Vagina (tissue), 2 donors: ENCODE results near the gene TRDN. TPM values are rescaled to one million over a fixed set of nuclear protein-coding genes. Genes with fewer than 3 reads are reported as not detected.
"Not testable (repeated sequence)": the region's sequence is repeated elsewhere in the genome, so short reads cannot be mapped to it uniquely, and the experiment has no call there.

Experiments
- DNase-seq, 2 donors: peaks; one replicate each; pipeline ENCODE4 v3.0.0-alpha.2; 2017; ENCODE audit errors: extremely low spot score in 2 of 2
- H3K27ac ChIP-seq: fragments of 200-600 bp; sonication (generic); one replicate; pipeline ENCODE4 v1.5.1; 2019
- H3K27me3 ChIP-seq: fragments of 200-600 bp; sonication (generic); one replicate; pipeline ENCODE4 v1.5.1; 2019
- H3K36me3 ChIP-seq, 2 donors: fragments of 200-600 bp; sonication (generic); one replicate each; pipeline ENCODE4 v1.5.1; 2017 to 2019
- H3K4me1 ChIP-seq: fragments of 200-600 bp; sonication (generic); one replicate; pipeline ENCODE4 v1.5.1; 2019
- H3K4me3 ChIP-seq, 2 donors: fragments of 200-600 bp; sonication (generic); 1 replicate in 1 of 2; 2 replicates in 1 of 2; pipeline ENCODE4 v1.5.1; 2016 to 2019
- H3K9me3 ChIP-seq: fragments of 200-600 bp; sonication (generic); one replicate; pipeline ENCODE4 v1.5.1; 2019
- POLR2A ChIP-seq, 2 donors: fragments of 450-650 bp; IDR thresholded peaks; one replicate each; pipeline ENCODE4 v1.6.1; 2017; ENCODE audit warnings: antibody characterized with exemption in 2 of 2, mild to moderate bottlenecking in 2 of 2, moderate library complexity in 2 of 2
- POLR2AphosphoS5 ChIP-seq, 2 donors: sonication (generic); formaldehyde crosslinking; IDR thresholded peaks; one replicate each; pipeline ENCODE4 v1.9.0; 2017; ENCODE audit warnings: antibody characterized with exemption in 2 of 2, mild to moderate bottlenecking in 2 of 2, low read depth in 1 of 2; ENCODE audit not compliant: insufficient read depth in 1 of 2
- intact Hi-C: fragments of 100-400 bp; cut with DNase I; formaldehyde crosslinking; loops from one replicate; pipeline ENCODE4 v1.15.1; 2023
- total RNA-seq: library from RNA; depleted of rRNA; stranded (reverse); fragments of >200 nt; gene quantifications from one replicate; pipeline ENCODE4 v1.2.3, GENCODE V29; 2016
- TF ChIP-seq, protein P1 (sequence below), 3 experiments: fragments of 450-650 bp in 2 of 3; fragments of 200-600 bp in 1 of 3; sonication (generic) in 1 of 3; IDR thresholded peaks; one replicate each; pipeline ENCODE4 v1.5.1; 2017 to 2019; ENCODE audit warnings: antibody characterized with exemption in 3 of 3, mild to moderate bottlenecking in 2 of 3, moderate library complexity in 2 of 3

Gene TRDN
- total RNA-seq, 1 donor from 2014 or later, result not detected

DNA sequence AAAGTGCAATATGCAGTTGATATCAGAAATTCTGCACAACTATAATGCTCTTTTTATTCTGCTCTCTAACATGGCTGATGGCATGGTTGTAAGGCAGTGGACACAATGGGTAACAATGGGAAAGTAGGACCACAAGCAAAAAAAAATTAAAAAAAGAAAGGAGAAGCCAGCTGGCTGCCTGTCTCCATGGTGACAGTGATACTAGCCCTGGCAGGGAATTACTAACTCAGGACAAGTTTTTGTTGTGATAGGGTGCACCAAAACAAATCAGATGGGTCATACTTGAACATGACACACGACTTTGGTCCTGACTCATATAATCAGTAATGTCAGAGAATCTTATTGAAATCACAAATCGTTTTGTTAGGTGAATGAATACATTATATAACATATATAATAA lies 169.4 kb downstream of the TRDN start:
- H3K27me3 ChIP-seq, result no peaks in the 10 kb centered on the region
- no peaks in the 10 kb centered on the region for H3K9me3 ChIP-seq
- TF ChIP-seq POLR2A (IDR thresholded peaks at IDR 0.05) (no peak), POLR2AphosphoS5 (IDR thresholded peaks at IDR 0.05; ENCODE audit: insufficient read depth in 1 of 2, low read depth in 1 of 2) (no peak)
- TF ChIP-seq, protein P1, sequence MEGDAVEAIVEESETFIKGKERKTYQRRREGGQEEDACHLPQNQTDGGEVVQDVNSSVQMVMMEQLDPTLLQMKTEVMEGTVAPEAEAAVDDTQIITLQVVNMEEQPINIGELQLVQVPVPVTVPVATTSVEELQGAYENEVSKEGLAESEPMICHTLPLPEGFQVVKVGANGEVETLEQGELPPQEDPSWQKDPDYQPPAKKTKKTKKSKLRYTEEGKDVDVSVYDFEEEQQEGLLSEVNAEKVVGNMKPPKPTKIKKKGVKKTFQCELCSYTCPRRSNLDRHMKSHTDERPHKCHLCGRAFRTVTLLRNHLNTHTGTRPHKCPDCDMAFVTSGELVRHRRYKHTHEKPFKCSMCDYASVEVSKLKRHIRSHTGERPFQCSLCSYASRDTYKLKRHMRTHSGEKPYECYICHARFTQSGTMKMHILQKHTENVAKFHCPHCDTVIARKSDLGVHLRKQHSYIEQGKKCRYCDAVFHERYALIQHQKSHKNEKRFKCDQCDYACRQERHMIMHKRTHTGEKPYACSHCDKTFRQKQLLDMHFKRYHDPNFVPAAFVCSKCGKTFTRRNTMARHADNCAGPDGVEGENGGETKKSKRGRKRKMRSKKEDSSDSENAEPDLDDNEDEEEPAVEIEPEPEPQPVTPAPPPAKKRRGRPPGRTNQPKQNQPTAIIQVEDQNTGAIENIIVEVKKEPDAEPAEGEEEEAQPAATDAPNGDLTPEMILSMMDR (IDR thresholded peaks at IDR 0.05), result no peak
- H3K4me1 ChIP-seq, result no peaks in the 10 kb centered on the region
- DNase-seq, result no peak
- intact Hi-C loops, result no loop called here
- no peak overlapping the region for H3K27ac ChIP-seq
- H3K36me3 ChIP-seq, result no peaks in the 10 kb centered on the region
- no peak overlapping the region for H3K4me3 ChIP-seq

GRCh38 chr6:123462152-123462551 lies 174.6 kb downstream of the TRDN start:
- H3K9me3 ChIP-seq, result no peaks in the 10 kb centered on the region
- no peak for DNase-seq
- H3K27ac ChIP-seq, result no peak overlapping the region
- H3K36me3 ChIP-seq, result no peaks in the 10 kb centered on the region
- TF ChIP-seq POLR2A (IDR thresholded peaks at IDR 0.05) (no peak), POLR2AphosphoS5 (IDR thresholded peaks at IDR 0.05; ENCODE audit: insufficient read depth in 1 of 2, low read depth in 1 of 2) (no peak)
- TF ChIP-seq, protein P1 (IDR thresholded peaks at IDR 0.05), result no peak
- H3K4me3 ChIP-seq, result no peak overlapping the region
- intact Hi-C loops, result no loop called here
- no peaks in the 10 kb centered on the region for H3K27me3 ChIP-seq
- H3K4me1 ChIP-seq, result no peaks in the 10 kb centered on the region

GRCh38 chr6:123458218-123458617 lies 178.5 kb downstream of the TRDN start:
- H3K36me3 ChIP-seq, result no peaks in the 10 kb centered on the region
- intact Hi-C loops, result no loop called here
- TF ChIP-seq, protein P1 (IDR thresholded peaks at IDR 0.05), result no peak
- no peak for TF ChIP-seq POLR2AphosphoS5 (IDR thresholded peaks at IDR 0.05; ENCODE audit: insufficient read depth in 1 of 2, low read depth in 1 of 2)
- TF ChIP-seq POLR2A (IDR thresholded peaks at IDR 0.05), result no peak
- DNase-seq, result no peak
- no peak overlapping the region for H3K4me3 ChIP-seq
- no peaks in the 10 kb centered on the region for H3K4me1 ChIP-seq
- H3K9me3 ChIP-seq, result no peaks in the 10 kb centered on the region
- H3K27ac ChIP-seq, result no peak overlapping the region
- no peaks in the 10 kb centered on the region for H3K27me3 ChIP-seq

DNA sequence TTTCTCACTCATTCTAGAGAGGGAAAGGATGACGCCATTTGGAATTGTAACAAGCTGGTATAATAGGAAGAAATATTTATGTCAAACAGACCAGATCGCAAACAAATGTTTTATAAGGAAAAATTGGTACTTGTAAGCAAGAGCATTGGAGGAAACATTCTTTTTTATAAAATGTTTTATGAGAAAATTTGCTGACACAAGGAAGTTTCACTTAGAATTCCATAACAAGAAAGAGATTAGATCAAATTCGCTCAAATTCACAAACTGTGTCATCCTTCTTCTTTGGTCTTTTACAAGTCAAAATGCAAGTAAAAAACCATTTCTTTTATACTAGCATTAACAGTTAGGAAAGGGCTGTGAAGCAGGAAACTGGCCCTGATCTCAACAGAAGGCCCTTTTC lies 179.9 kb downstream of the TRDN start:
- no peak for DNase-seq
- intact Hi-C loops, result no loop called here
- H3K9me3 ChIP-seq, result no peaks in the 10 kb centered on the region
- H3K36me3 ChIP-seq, result no peaks in the 10 kb centered on the region
- H3K4me3 ChIP-seq, result no peak overlapping the region
- TF ChIP-seq POLR2AphosphoS5 (IDR thresholded peaks at IDR 0.05; ENCODE audit: insufficient read depth in 1 of 2, low read depth in 1 of 2) (no peak), POLR2A (IDR thresholded peaks at IDR 0.05) (no peak)
- TF ChIP-seq, protein P1 (IDR thresholded peaks at IDR 0.05), result no peak
- no peak overlapping the region for H3K27ac ChIP-seq
- no peaks in the 10 kb centered on the region for H3K27me3 ChIP-seq
- H3K4me1 ChIP-seq, result no peaks in the 10 kb centered on the region

DNA sequence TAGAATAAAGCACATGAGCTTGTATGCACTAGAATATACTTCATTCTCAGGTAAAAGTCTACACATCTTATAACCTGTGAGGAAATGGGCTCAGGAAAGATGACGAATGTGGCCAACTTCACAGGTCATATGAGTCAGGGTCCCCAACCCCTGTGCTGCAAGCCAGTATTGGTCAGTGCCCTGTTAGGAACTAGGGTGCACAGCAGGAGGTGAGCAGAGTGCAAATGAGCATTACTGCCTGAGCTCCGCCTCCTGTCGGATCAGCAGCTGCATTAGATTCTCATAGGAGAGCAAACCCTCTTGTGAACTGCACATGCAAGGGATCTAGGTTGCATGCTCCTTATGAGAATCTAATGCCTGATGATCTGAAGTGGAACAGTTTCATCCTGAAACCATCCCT lies 182.3 kb downstream of the TRDN start:
- no peak overlapping the region for H3K4me3 ChIP-seq
- no peaks in the 10 kb centered on the region for H3K27me3 ChIP-seq
- H3K4me1 ChIP-seq, result no peaks in the 10 kb centered on the region
- no peaks in the 10 kb centered on the region for H3K36me3 ChIP-seq
- intact Hi-C loops, result no loop called here
- no peaks in the 10 kb centered on the region for H3K9me3 ChIP-seq
- no peak for DNase-seq
- H3K27ac ChIP-seq, result no peak overlapping the region
- TF ChIP-seq POLR2A (IDR thresholded peaks at IDR 0.05), result no peak
- no peak for TF ChIP-seq POLR2AphosphoS5 (IDR thresholded peaks at IDR 0.05; ENCODE audit: insufficient read depth in 1 of 2, low read depth in 1 of 2)
- TF ChIP-seq, protein P1 (IDR thresholded peaks at IDR 0.05), result no peak

DNA sequence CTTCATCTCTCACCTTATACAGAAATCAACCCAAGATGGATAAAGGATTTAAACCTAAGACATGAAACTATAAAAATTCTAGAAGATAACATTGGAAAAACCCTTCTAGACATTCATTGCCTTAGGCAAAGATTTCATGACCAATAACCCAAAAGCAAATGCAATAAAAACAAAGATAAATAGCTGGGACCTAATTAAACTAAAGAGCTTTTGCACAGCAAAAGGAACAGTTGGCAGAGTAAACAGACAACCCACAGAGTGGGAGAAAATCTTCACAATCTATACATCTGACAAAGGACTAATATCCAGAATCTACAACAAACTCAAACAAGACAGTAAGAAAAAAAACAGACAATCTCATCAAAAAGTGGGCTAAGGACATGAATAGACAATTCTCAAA lies 183.7 kb downstream of the TRDN start:
- H3K27ac ChIP-seq, intact Hi-C loops, H3K4me1 ChIP-seq, H3K9me3 ChIP-seq, H3K27me3 ChIP-seq, DNase-seq, H3K4me3 ChIP-seq, H3K36me3 ChIP-seq: not testable (repeated sequence)
